ENCODE data around the gene GHR.
"Not testable (repeated sequence)": the region's sequence is repeated elsewhere in the genome, so short reads cannot be mapped to it uniquely, and the experiment has no call there.

The GHR gene

GRCh38 chr5:42566652-42567295 is 143.5 kb downstream of the GHR start:
- no peak overlapping the region for H3K27ac ChIP-seq
- TF ChIP-seq CTCF (conservative IDR thresholded peaks at IDR 0.05) = no peak

- no peak overlapping the region for H3K27ac ChIP-seq
- TF ChIP-seq CTCF (conservative IDR thresholded peaks at IDR 0.05) = no peak
These were observed 146.1 kb downstream of the GHR start for GRCh38 chr5:42569325-42569724.

GRCh38 chr5:42569953-42570548 is 146.8 kb downstream of the GHR start:
- H3K27ac ChIP-seq = no peak overlapping the region

GRCh38 chr5:42570966-42571960 is 148.0 kb downstream of the GHR start:
- H3K27ac ChIP-seq = no peak overlapping the region
- no peak for TF ChIP-seq CTCF (conservative IDR thresholded peaks at IDR 0.05)

More at GRCh38 chr5:42569953-42570548, 146.8 kb downstream of the GHR start:
- TF ChIP-seq CTCF (conservative IDR thresholded peaks at IDR 0.05) = no peak

- TF ChIP-seq CTCF (conservative IDR thresholded peaks at IDR 0.05) = no peak
- H3K27ac ChIP-seq = no peak overlapping the region
These were observed 149.1 kb downstream of the GHR start for GRCh38 chr5:42572313-42572712.

- no peak overlapping the region for H3K27ac ChIP-seq
- TF ChIP-seq CTCF (conservative IDR thresholded peaks at IDR 0.05) = no peak
These were observed 150.1 kb downstream of the GHR start for GRCh38 chr5:42573386-42573785.

- not testable (repeated sequence) for H3K27ac ChIP-seq
These were observed 152.7 kb downstream of the GHR start for GRCh38 chr5:42575914-42576313.

GRCh38 chr5:42578901-42579300 is 155.7 kb downstream of the GHR start:
- H3K27ac ChIP-seq = not testable (repeated sequence)
